Lung microvascular endothelial cell (primary cell): ENCODE measurements around the gene KIAA1586. TPM values are rescaled to one million over a fixed set of nuclear protein-coding genes. Genes with fewer than 3 reads are reported as not detected.
"Not testable (repeated sequence)": the region's sequence is repeated elsewhere in the genome, so short reads cannot be mapped to it uniquely, and the experiment has no call there.

ENCODE experiments used
- DNase-seq, 2 donors: peaks; one replicate each; pipeline versions ENCODE4 v3.0.0 to v3.0.0-alpha.2; 2010; ENCODE audit warnings: low read depth in 2 of 2
- total RNA-seq: library from RNA; depleted of rRNA; stranded (reverse); fragments of >200 nt; gene quantifications from 2 replicates; pipeline ENCODE4 v1.2.1, GENCODE V29; 2014

Gene KIAA1586
- total RNA-seq, 1 donor from 2014 or later: 15.9 TPM

DNA sequence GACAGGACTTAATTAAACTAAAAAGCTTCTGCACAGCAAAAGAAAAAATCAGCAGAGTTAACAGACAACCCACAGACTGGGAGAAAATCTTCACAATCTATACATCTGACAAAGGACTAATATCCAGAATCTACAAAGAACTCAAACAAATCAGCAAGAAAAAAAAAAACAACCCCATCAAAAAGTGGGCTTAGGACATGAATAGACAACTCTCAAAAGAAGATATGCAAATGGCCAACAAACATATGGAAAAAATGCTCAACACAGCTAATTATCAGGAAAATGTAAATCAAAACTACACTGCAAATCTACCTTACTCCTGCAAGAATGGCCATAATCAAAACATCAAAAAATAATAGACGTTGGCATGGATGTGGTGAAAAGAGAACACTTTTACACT lies 2.4 kb upstream of the KIAA1586 start:
- DNase-seq: not testable (repeated sequence)

DNA sequence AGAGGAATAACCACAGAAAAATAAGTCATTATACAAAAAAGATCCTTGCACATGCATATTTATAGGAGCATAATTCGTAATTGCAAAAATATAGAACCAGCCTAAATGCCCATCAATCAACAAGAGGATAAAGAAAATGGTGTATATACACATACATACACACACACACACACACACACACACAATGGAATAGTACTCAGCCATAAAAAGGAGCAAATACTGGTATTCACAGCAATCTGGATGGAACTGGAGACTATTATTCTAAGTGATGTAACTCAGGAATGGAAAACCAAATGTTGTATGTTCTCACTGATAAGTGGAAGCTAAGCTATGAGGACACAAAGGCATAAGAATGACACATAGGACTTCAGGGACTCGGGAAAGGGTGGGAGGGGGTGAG lies 1.9 kb upstream of the KIAA1586 start:
- DNase-seq: no peak

DNA sequence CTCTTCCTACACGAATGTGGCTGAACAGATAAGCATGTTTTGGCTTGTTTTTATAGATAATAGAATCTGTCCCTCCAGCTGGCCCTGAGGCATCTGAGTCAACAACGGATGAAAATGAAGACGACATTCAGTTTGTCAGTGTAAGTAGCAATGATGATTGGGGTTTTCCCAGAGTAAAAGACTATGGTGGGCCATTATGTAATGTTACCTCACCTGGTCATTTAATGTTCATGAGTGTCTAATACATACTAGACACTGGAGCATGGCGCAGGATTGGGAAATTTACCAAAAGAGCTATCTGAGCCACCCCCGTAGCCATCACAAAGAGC lies 728 bp downstream of the KIAA1586 start:
- not testable (repeated sequence) for DNase-seq

DNA sequence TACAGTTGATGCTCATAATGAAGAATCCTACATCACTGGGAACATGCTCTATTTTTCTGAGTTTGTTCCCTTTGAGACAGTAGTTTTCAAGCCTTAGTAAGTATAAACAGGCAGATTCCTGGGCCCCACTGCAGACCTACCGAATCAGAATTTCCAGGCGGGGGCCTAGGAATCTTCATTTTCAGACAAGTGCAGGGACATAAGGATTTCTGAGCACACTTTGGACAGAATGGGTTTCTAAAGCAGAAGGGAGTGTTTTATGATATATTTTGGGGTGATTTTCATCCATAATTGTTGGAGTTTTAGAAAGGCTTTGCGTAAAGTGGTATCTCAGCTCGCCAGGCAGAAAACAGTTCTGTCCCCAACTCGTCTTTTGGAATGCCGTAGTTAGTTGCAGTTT lies 1.4 kb downstream of the KIAA1586 start:
- not testable (repeated sequence) for DNase-seq

DNA sequence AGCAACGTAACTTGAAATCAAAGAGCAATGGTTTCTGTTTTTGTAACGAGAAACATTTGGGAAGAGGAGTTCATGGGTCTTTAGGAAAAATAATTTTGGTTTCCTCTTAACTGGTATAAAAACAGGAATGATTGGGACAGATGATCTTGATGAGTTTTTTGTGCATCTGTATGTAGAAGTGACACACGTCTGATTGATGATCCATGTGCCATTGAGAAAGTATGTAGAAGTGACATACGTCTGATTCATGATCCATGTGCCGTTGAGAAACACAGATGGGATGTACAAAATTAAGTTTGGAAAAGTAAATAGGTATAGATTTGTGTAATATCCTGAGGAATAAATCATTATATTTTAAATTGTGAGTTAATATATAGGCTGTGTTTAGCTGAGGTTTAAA lies 2.1 kb downstream of the KIAA1586 start:
- DNase-seq: no peak

DNA sequence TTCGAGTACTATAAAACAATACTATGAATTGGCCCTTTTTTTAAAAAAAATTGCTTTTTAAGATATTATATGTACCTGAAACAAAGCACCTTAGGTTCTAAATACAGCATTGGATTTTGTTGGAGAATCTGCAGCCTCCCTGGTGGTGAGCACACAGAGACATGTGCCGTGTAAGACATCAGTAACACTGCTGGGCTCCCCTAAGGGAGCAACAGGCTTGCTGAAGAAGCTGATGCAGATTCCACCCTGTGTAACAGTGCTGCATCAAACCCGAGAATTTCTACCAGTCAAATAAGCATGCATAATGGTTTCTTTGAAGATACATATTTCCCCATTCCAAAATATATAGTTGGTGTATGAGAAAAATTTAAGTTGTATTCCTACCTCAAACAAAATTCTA lies 17.4 kb downstream of the KIAA1586 start:
- no peak for DNase-seq

DNA sequence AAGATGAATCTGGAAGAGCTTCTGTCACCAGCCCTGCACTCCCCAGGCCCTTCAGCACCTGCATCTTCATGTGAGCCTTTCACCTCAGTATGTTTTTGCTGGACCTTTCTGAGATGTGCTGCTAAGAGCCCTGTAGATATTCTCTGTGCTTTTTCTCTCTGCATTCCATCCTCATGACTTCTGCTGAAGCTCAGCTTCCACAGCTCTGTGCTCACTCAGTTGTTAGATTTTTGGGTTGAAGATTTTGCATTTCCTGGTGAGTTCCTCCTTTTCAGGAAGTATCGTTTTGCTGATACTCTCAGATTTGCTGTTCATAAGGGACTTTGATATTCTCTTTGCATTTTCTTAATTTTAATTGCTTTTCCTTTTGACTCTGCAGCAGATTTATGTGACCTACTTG lies 18.3 kb downstream of the KIAA1586 start:
- DNase-seq: no peak

DNA sequence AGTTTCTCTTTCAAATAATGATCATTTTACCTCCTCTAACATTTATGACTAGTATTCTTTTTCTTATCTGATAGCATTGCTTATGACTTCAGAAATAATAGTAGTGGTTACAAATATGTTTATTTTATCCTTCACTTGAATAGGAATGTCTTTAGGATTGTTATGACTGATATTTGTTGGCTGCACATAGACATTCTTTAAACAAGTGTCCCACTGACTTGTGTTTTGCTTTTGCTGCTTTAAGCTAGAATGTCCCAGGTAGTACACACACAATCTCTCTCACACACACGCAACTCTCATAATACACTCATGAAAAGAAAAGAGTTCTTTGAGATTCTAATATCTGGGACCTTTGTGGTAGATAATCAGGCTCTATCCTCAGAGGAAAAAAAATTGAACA lies 21.6 kb downstream of the KIAA1586 start:
- DNase-seq: no peak

DNA sequence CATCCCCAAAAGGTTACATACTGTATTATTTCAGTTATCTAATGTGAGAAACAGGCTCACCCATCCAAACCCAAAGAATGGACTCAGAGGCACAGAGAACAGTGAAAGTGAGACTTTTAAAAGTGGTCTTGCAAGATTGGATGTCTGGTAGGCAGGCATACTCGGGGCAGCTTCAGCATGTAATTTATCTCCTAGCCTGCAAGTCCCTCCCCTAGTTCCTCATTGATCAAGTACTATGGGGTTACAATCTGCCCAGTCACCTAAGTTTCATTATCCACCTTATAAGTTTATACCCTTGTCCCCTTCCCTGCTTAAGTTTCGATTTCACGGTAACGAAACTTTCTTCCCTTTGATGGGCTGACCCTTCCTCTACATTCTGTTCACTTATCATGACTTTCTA lies 22.7 kb downstream of the KIAA1586 start:
- DNase-seq: no peak

DNA sequence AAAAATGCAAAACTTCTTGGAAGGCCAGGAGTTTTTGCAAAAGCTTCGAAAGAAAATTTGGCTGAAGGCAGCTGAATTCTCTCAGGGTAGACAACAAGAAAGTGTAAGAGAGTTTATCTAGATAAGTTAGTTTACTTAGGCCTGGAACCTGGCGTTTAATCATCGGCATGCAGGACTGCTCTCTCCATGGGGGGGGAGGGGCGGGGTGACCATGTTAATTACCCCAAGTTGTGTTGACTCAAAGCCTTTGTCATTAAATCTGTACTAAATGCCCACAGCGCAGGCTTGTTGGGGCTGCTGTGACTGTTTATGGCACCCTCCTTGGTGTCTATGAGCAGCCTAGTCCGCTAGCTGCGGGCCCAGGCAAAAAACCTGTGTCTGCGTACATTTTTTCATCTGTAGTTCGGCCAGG lies 23.4 kb downstream of the KIAA1586 start:
- no peak for DNase-seq

DNA sequence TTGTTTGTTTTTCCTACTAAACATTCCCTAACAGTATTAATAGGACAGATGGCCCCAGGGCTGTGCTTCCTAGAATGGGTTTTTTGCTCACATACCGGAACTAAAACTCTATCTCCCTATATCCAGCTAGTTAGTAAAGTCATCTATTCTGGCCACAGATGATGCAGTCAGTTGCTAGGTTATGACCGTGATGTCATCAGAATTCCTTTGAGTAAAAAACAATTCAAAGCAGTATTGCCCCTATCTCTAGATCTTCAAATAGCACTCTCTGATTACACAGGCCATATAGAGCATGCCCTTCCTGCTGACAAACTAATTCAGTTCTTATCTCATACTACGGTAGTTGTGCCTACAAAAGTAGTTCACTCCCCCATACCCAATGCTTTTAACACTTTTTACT lies 25.6 kb downstream of the KIAA1586 start:
- no peak for DNase-seq

DNA sequence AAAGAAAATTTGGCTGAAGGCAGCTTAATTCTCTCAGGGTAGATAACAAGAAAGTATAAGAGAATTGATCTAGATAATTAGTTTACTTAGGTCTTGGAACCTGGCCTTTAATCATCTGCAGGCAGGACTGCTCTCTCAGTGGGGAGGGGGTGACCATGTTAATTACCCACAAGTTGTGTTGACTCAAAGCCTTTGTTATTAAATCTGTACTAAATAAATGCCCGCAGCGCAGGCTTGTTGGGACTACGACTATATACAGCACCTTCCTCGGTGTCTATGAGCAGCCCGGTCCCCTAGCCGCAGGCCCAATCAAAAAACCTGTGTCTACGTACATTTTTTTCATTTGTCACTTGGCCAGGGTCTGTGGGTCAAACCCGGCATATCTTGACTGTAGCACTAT lies 27.9 kb downstream of the KIAA1586 start:
- DNase-seq: no peak

DNA sequence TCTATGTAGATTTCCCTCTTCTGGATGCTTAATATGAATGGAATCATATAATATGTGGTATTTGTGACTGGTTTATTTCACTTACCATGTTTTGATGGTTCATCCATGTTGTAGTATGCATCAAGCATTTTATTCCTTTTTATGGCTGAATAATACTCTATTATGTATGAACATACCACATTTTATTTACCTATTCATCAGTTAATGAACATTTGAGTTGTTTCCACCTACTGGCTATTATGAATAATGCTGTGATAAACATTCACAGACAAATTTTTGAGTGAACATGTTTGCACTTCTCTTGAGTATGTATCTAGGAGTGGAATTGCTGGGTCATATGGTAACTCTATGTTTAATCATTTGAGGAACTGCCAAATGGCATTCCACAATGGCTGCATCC lies 28.6 kb downstream of the KIAA1586 start:
- DNase-seq: no peak

DNA sequence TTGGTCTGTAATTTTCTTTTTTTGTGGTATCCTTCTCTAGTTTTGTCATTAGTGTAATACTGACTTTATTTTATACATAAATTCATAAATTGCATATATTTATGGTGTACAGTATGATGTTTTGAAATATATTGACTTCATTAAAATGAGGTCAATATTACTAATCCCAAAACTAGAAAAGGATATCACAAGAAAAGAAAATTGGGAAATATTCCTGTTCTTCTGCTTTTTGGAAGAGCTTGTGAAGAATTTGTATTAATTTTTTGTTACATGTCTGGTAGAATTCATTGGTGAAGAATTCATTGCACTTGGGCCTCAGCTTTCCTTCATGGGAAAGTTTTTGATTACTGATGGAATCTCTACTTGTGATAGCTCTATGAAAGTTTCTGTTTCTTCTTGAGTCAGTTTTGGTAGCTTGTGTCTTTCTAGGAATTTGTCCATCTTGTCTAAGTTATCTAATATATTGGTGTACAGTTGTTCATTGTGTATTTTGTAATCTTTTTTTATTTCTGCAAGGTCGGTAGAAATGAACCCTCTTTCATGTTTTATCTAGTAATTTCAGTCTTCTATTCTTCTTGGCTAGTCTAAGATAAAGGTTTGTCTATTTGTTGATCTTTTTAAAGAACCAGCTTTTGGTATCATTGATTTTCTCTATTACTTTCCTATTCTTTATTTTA lies 32.2 kb downstream of the KIAA1586 start:
- no peak for DNase-seq

DNA sequence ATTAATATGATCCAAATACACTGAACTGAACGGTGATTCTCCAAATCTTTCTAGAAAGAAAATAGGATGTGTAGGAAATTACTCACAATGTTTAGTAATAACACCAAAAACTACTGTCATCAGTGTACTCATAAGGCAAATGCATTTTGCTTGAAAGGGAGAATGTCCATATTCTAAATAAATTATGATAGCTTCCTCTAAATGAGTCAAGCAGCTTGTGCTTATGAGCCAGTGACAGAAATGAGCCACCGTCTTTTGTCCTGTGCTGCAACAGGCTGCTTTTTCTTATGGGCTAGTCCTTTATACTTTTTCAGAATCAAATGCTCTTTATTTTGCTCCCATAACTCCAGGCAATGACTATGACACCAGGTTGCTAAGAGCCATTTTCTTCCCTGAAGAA lies 39.0 kb downstream of the KIAA1586 start:
- DNase-seq: peak in 1 of 2 donors; percentile 56

DNA sequence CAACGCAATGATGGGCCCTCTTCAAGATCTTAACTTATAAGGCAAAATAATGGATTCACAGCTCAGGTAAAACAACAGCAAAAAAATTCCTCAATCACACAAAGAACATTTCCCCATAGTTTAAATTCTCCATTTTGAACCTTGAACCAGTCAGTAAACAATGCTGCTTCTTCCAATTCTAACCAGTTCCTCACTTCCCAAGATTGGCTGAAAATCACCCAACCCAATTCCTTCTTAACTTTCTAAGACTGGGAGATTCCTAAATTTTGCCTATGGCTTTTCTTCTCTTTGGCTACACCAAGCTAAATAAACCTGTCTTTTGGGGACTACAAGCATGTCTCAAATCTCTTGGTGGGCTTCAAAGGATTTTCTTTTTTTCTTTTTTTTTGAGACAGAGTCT lies 40.4 kb downstream of the KIAA1586 start:
- no peak for DNase-seq

DNA sequence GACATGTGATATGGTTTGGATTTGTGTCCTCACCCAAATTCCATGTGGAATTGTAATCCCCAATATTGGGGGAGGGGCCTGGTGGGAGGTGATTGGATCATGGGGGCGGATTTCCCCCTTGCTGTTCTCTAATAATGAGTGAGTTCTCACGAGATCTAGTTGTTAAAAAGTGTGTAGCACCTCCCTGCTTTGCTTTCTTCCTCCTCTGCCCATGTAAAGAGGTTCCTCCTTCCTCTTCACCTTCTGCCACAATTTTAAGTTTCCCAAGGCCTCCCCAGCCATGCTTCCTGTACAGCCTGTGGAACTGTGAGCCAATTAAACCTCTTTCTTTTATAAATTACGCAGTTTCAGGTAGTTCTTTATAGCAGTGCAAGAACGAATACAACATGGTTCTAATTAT lies 41.4 kb downstream of the KIAA1586 start:
- no peak for DNase-seq

DNA sequence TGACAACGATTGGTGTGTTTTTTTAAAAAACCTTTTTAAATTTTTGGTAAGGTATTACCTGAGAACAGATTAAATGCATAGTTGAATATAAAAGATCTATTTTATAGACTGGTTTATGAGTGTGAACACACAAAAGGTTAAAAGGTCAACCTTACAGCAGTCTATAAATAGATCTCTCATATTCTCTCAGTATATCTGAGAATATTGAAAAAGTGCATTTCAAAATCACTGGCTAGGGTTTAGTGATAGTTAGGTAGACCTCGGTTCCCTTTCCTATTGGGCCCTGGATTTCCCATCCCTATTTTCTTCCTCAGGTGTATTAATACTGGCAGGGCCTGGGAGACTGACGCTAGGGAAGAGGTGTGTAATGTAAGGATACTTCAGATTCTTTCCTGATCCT lies 42.8 kb downstream of the KIAA1586 start:
- no peak for DNase-seq

DNA sequence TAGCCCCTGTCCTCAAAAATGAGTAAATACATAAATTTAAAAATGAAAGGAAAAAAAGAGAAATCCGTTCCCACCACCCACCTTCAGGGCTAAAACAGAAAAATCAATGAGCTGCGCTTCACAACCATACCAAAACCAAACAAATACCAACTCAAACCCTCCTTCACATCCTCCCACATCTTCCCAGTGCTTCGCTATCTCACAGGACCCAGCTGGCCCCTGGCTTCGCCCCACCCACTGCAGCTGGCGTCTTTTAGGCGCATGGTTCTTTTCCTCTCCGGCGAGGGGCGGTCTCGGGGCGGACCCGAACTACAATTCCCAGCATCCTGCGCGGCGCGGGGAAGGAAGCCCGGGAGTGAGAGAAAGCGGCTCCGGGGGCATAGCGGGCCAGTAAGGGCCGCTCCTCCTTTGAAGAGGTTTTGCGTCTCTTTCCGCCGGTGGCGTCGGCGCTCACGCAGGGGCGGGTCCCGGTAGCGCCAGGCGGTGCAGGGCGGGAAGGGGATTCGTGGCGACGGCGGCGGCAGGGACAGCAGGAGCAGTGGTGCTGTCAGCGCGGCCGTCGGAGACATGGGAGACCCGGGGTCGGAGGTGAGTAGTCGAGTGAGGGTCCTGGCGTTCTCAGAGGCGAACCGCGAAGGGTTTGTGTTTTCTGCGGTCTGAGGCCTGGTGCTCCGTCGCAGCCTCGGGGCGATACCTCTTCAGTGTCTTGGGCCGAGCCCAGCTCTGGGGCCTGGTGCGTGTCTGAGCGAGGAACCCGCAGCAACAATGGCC lies 43.4 kb downstream of the KIAA1586 start, which contains the start of gene ZNF451:
Gene ZNF451, plus strand, starts transcription at position 502 of the 771 bp plus-strand sequence. Its CDS starts 66 bp downstream, at position 568.
- DNase-seq: peak; percentile 97

DNA sequence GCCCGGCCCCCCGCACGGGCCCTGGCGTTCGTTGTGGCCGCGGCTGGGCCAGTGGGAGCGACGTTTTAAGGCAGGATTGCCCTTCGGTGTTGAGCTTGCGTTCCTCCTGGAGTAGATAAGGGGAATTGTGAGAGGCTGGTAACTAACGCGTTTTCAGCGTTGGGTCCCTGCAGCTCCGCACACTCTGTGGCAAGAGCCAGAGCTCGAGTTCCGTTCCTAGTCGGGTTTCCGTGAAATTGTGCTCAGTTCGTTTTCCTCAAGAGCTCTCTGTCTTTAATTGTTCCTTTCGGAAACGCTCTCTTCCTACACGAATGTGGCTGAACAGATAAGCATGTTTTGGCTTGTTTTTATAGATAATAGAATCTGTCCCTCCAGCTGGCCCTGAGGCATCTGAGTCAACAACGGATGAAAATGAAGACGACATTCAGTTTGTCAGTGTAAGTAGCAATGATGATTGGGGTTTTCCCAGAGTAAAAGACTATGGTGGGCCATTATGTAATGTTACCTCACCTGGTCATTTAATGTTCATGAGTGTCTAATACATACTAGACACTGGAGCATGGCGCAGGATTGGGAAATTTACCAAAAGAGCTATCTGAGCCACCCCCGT lies 44.1 kb downstream of the KIAA1586 start:
- not testable (repeated sequence) for DNase-seq

DNA sequence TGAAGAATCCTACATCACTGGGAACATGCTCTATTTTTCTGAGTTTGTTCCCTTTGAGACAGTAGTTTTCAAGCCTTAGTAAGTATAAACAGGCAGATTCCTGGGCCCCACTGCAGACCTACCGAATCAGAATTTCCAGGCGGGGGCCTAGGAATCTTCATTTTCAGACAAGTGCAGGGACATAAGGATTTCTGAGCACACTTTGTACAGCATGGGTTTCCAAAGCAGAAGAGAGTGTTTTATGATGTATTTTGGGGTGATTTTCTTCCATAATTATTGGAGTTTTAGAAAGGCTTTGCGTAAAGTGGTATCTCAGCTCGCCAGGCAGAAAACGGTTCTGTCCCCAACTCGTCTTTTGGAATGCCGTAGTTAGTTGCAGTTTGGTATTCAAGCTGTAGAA lies 44.9 kb downstream of the KIAA1586 start:
- not testable (repeated sequence) for DNase-seq

DNA sequence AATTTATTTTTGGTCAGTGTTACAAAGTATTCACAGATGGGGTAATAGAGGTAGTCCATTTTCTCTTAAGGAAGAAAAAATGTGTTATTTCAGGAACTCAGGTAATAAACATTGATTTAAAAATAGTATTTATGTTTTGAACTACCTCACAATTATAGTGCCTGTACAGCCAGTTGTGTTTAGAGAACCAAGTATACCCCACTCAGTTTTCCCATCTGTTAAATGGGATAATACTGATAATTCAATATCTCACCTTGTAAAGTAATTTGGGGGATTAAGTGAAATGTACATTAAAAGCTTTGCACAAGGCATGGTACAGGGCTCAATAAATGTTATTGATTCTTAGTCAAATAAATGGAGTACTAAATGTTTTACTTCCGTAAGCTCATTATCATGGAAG lies 48.2 kb downstream of the KIAA1586 start:
- DNase-seq: no peak

DNA sequence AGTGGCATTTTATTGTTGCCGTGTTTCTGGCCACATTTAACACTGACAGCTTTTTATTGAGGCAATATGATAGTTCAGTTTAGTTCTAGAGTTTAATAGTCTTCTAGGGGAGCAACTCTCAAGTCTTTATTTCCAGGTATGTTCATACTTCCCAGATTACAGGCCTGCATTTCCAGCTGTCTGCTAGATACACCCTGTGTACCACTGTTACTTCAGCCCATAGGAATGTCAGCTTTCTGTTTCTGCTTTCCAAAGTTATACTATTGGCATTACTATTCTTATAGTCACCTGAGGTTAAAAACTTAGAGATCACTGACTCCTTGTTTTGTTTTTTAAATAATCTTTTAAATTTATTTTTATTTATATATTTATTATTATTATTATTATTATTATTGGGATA lies 51.1 kb downstream of the KIAA1586 start:
- DNase-seq: peak in 1 of 2 donors; percentile 2
